Prostate gland (tissue), 2 donors: ENCODE data around the gene ABCC9. TPM values are rescaled to one million over a fixed set of nuclear protein-coding genes. Genes with fewer than 3 reads are reported as not detected.
"Not testable (repeated sequence)": the region's sequence is repeated elsewhere in the genome, so short reads cannot be mapped to it uniquely, and the experiment has no call there.

ENCODE experiments used
- DNase-seq: peaks from one replicate; pipeline ENCODE4 v3.0.0-alpha.2; 2019; ENCODE audit warnings: low spot score
- H3K27ac ChIP-seq, 2 donors: fragments of 200-600 bp; sonication (generic); 2 replicates each; pipeline ENCODE4 v1.5.1; 2017 to 2019
- H3K27me3 ChIP-seq: fragments of 200-600 bp; sonication (generic); replicated peaks from 2 replicates; pipeline ENCODE4 v1.5.1; 2019; ENCODE audit not compliant: insufficient read depth
- H3K36me3 ChIP-seq, 2 donors: fragments of 200-600 bp; sonication (generic); 1 replicate in 1 of 2; 2 replicates in 1 of 2; pipeline versions ENCODE4 v1.5.1 to v1.8.1; 2017 to 2019
- H3K4me1 ChIP-seq: fragments of 200-600 bp; sonication (generic); replicated peaks from 2 replicates; pipeline ENCODE4 v1.5.1; 2019
- H3K4me3 ChIP-seq, 2 donors: fragments of 200-600 bp; sonication (generic); 2 replicates each; pipeline ENCODE4 v1.5.1; 2017 to 2019
- H3K9me3 ChIP-seq: fragments of 200-600 bp; sonication (generic); 2 replicates; pipeline ENCODE4 v1.5.1; 2017
- POLR2A ChIP-seq: fragments of 450-650 bp; IDR thresholded peaks from one replicate; pipeline ENCODE4 v1.6.1; 2016; ENCODE audit warnings: antibody characterized with exemption, mild to moderate bottlenecking
- POLR2AphosphoS5 ChIP-seq: sonication (generic); formaldehyde crosslinking; IDR thresholded peaks from one replicate; pipeline ENCODE4 v1.6.1; 2017; ENCODE audit warnings: antibody characterized with exemption
- WGBS: methylation state at CpG from one replicate; pipeline ENCODE4 v1.1.5; 2018; 5-methylcytosine and 5-hydroxymethylcytosine counted together
- intact Hi-C: fragments of 100-400 bp; cut with DNase I; formaldehyde crosslinking; loops from one replicate; pipeline ENCODE4 v1.14.2; 2022
- total RNA-seq, 2 donors: library from RNA; depleted of rRNA; stranded (reverse); fragments of >200 nt; gene quantifications; one replicate each; pipeline ENCODE4 v1.1.0, GENCODE V29; 2016
- TF ChIP-seq, protein P1 (sequence below), 4 experiments: fragments of 200-600 bp in 2 of 4; fragments of 450-650 bp in 2 of 4; sonication (generic) in 2 of 4; IDR thresholded peaks; 1 replicate in 3 of 4; 2 replicates in 1 of 4; pipeline ENCODE4 v1.5.1; 2016 to 2019; ENCODE audit warnings: antibody characterized with exemption in 4 of 4, mild to moderate bottlenecking in 2 of 4, moderate library complexity in 2 of 4

ABCC9 gene
- total RNA-seq, 2 donors from 2014 or later = 6.1 to 10.5 TPM

DNA sequence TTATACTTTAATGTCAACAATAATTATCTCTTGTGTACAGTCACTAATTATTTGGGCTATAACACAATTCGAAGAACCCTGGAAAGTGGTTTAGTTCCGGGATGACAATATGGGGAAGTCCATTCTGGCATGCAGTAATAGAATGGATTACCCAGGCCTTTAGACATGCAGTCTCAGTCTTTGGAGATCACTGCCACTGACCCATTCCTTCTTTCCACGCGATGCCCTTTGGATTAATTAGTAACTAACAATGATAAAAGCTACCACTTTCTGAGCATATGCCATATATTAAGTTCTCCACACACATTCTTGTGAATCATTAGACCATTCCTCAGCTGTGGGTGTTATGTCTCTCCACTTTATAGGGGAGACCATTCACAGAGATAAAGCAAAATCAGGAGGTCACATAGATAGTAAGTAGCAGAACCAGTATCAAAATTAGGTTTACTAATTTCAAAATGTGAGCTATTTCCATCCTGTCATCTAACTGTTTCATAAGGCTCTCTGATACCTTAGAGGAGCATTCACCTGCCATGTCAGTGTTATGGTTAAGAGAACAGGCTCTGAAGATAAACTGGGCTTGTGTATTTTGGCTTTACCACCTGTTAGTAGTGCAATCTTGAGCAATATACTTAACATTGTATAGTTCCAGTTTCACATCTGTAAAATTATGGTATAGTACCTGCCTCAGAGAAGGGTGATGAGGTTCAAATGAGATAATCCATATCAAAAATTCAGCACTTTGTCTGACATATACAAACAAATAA, 139.5 kb downstream of the ABCC9 start:
- Histone ChIP-seq H3K4me1 (no peaks in the 10 kb centered on the region), H3K36me3 (no peaks in the 10 kb centered on the region), H3K27ac (no peak overlapping the region), H3K4me3 (no peak overlapping the region), H3K9me3 (no peaks in the 10 kb centered on the region), H3K27me3 (no peaks in the 10 kb centered on the region)
- no peak for DNase-seq
- intact Hi-C loops = no loop called here
- TF ChIP-seq POLR2AphosphoS5 (no peak), POLR2A (no peak)
- TF ChIP-seq, protein P1, sequence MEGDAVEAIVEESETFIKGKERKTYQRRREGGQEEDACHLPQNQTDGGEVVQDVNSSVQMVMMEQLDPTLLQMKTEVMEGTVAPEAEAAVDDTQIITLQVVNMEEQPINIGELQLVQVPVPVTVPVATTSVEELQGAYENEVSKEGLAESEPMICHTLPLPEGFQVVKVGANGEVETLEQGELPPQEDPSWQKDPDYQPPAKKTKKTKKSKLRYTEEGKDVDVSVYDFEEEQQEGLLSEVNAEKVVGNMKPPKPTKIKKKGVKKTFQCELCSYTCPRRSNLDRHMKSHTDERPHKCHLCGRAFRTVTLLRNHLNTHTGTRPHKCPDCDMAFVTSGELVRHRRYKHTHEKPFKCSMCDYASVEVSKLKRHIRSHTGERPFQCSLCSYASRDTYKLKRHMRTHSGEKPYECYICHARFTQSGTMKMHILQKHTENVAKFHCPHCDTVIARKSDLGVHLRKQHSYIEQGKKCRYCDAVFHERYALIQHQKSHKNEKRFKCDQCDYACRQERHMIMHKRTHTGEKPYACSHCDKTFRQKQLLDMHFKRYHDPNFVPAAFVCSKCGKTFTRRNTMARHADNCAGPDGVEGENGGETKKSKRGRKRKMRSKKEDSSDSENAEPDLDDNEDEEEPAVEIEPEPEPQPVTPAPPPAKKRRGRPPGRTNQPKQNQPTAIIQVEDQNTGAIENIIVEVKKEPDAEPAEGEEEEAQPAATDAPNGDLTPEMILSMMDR (IDR thresholded peaks at IDR 0.05) = no peak
- 91% methylated on average over 4 of the region's 4 CpGs for WGBS

GRCh38 chr12:21800011-21800410, 141.2 kb downstream of the ABCC9 start:
- no peaks in the 10 kb centered on the region for H3K27me3 ChIP-seq
- no peaks in the 10 kb centered on the region for H3K4me1 ChIP-seq
- no peak overlapping the region for H3K27ac ChIP-seq
- WGBS = 65% methylated on average over 1 of the region's 1 CpG
- no peak overlapping the region for H3K4me3 ChIP-seq
- no peaks in the 10 kb centered on the region for H3K36me3 ChIP-seq
- DNase-seq = no peak
- intact Hi-C loops = no loop called here
- no peaks in the 10 kb centered on the region for H3K9me3 ChIP-seq
- TF ChIP-seq POLR2A (no peak), POLR2AphosphoS5 (no peak)
- TF ChIP-seq, protein P1 (IDR thresholded peaks at IDR 0.05) = no peak

DNA sequence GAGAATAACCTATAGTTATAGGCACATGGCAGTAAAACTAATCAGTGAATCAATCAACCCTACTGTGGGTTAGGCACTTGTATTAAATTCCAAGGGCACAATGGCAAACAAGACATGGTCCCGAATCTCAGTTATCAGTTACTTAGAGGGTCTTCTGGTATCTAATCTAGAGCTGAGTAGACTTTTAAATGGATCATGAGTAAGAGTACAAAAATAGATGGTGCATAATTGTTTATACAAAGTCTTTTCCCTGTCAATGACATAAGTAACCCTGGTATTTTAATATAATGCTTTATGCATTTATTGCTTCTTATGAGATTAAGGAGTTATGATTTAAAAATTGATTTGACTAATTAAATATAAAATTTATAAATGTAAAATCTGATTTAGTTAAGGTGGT, 143.7 kb downstream of the ABCC9 start:
- H3K27me3 ChIP-seq = no peaks in the 10 kb centered on the region
- WGBS = 81% methylated on average over 1 of the region's 1 CpG

GRCh38 chr12:21795648-21796328, 145.4 kb downstream of the ABCC9 start:
- no peaks in the 10 kb centered on the region for H3K4me1 ChIP-seq
- H3K36me3 ChIP-seq = no peaks in the 10 kb centered on the region
- intact Hi-C loops = no loop called here
- no peak overlapping the region for H3K27ac ChIP-seq
- no peak overlapping the region for H3K4me3 ChIP-seq
- TF ChIP-seq POLR2AphosphoS5 (no peak), POLR2A (no peak)
- TF ChIP-seq, protein P1 (IDR thresholded peaks at IDR 0.05) = no peak
- no peaks in the 10 kb centered on the region for H3K27me3 ChIP-seq
- no peak for DNase-seq
- 95% methylated on average over 10 of the region's 10 CpGs for WGBS
- no peaks in the 10 kb centered on the region for H3K9me3 ChIP-seq

More for the DNA sequence above, 143.7 kb downstream of the ABCC9 start:
- H3K36me3 ChIP-seq = no peaks in the 10 kb centered on the region
- no peaks in the 10 kb centered on the region for H3K4me1 ChIP-seq
- H3K27ac ChIP-seq = no peak overlapping the region
- TF ChIP-seq, protein P1 (IDR thresholded peaks at IDR 0.05) = no peak
- TF ChIP-seq POLR2A (no peak), POLR2AphosphoS5 (no peak)
- no peak for DNase-seq
- H3K4me3 ChIP-seq = no peak overlapping the region
- no peaks in the 10 kb centered on the region for H3K9me3 ChIP-seq
- intact Hi-C loops = no loop called here

DNA sequence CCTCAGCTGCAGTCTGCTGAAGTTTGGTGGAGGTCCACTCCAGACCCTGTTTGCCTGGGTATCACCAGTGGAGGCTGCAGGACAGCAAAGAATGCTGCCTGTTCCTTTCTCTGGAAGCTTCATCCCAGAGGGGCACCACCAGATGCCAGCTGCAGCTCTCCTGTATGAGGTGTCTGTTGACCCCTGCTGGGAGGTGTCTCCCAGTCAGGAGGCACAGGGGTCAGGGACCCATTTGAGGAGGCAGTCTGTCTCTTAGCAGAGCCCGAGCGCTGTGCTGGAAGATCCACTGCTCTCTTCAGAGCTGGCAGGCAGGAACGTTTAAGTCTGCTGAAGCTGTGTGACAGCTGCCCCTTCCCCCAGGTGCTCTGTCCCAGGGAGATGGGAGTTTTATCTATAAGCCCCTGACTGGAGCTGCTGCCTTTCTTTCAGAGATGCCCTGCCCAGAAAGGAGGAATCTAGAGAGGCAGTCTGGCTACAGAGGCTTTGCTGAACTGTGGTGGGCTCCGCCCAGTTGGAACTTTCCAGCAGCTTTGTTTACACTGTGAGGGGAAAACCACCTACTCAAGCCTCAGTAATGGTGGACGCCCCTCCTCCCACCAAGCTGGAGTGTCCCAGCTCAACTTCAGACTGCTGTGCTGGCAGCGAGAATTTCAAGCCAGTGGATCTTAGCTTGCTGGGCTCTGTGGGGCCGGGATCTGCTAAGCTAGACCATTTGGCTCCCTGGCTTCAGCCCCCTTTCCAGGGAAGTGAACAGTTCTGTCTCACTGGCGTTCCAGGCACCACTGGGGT, 146.2 kb downstream of the ABCC9 start:
- 92% methylated on average over 6 of the region's 8 CpGs for WGBS
- H3K4me3 ChIP-seq, DNase-seq, H3K27me3 ChIP-seq, H3K27ac ChIP-seq, intact Hi-C loops, H3K9me3 ChIP-seq, H3K36me3 ChIP-seq, H3K4me1 ChIP-seq: not testable (repeated sequence)

GRCh38 chr12:21789687-21790086, 151.5 kb downstream of the ABCC9 start:
- H3K9me3 ChIP-seq, H3K27me3 ChIP-seq, H3K4me1 ChIP-seq, H3K4me3 ChIP-seq, DNase-seq, H3K36me3 ChIP-seq, H3K27ac ChIP-seq, intact Hi-C loops: not testable (repeated sequence)
- WGBS = 89% methylated on average over 4 of the region's 4 CpGs
